HepG2 (cell line): ENCODE measurements around the gene PIEZO1. TPM values are rescaled to one million over a fixed set of nuclear protein-coding genes. Genes with fewer than 3 reads are reported as not detected.

ENCODE experiments used
- CCDC6 ChIP-seq: sonication (generic); formaldehyde crosslinking; IDR thresholded peaks from 2 replicates; pipeline ENCODE4 v1.8.1; 2022; ENCODE audit warnings: mild to moderate bottlenecking, missing genetic modification reagents, moderate library complexity
- FOXP1 ChIP-seq, 2 experiments: fragments of 450-650 bp in 1 of 2; IDR thresholded peaks; 2 replicates each; pipeline ENCODE4 v1.6.1; 2017 to 2018; ENCODE audit warnings: antibody characterized with exemption in 1 of 2
- JUN ChIP-seq: sonication (generic); formaldehyde crosslinking; IDR thresholded peaks from 2 replicates; pipeline ENCODE4 v1.4.0; 2020; ENCODE audit warnings: mild to moderate bottlenecking, missing genetic modification reagents
- TOPORS ChIP-seq: sonication (generic); formaldehyde crosslinking; IDR thresholded peaks from 2 replicates; pipeline ENCODE4 v1.8.0; 2023; ENCODE audit warnings: mild to moderate bottlenecking, missing genetic modification reagents
- ZBTB21 ChIP-seq: sonication (generic); formaldehyde crosslinking; IDR thresholded peaks from 2 replicates; pipeline ENCODE4 v1.4.0; 2020; ENCODE audit warnings: missing genetic modification reagents
- ZBTB42 ChIP-seq: sonication (generic); formaldehyde crosslinking; IDR thresholded peaks from 2 replicates; pipeline ENCODE4 v1.5.0; 2020; ENCODE audit warnings: mild to moderate bottlenecking, missing genetic modification reagents
- ZNF646 ChIP-seq: sonication (generic); formaldehyde crosslinking; IDR thresholded peaks from 2 replicates; pipeline ENCODE4 v1.9.0; 2021; ENCODE audit warnings: mild to moderate bottlenecking, missing genetic modification reagents
- polyA plus RNA-seq, 8 experiments: library from polyadenylated mRNA; depleted of rRNA in 3 of 8; stranded (reverse) in 7 of 8; unstranded in 1 of 8; fragments of >200 nt; fragmentation: Illumina TruSeq in 4 of 8; extraction: Trizol in 4 of 8; gene quantifications; 2 replicates each; pipeline versions ENCODE4 v1.2.1 to v1.2.3, GENCODE V29; 2011 to 2016; ENCODE audit warnings: low read depth in 4 of 8, missing spikeins in 1 of 8, mixed read lengths in 1 of 8; ENCODE audit not compliant: insufficient read depth in 1 of 8
- total RNA-seq, 5 experiments: library from RNA; depleted of rRNA; stranded (reverse); fragments of >200 nt; fragmentation: Illumina TruSeq; extraction: Trizol; gene quantifications; 2 replicates each; pipeline ENCODE4 v1.2.3, GENCODE V29; 2016; ENCODE audit warnings: low read depth in 1 of 5
- TF ChIP-seq, protein P1 (sequence below): IDR thresholded peaks from 2 replicates; pipeline ENCODE4 v1.6.1; 2016; ENCODE audit warnings: missing biosample characterization, missing genetic modification reagents, low read depth
- TF ChIP-seq, protein P2 (sequence below): sonication (generic); formaldehyde crosslinking; IDR thresholded peaks from 2 replicates; pipeline ENCODE4 v1.4.0; 2020; ENCODE audit warnings: missing genetic modification reagents
- TF ChIP-seq, protein P3 (sequence below): sonication (generic); formaldehyde crosslinking; IDR thresholded peaks from 2 replicates; pipeline ENCODE4 v1.4.0; 2020; ENCODE audit warnings: missing genetic modification reagents
- TF ChIP-seq, protein P4 (sequence below): sonication (generic); formaldehyde crosslinking; IDR thresholded peaks from 2 replicates; pipeline ENCODE4 v1.4.0; 2020; ENCODE audit warnings: mild to moderate bottlenecking, missing genetic modification reagents

PIEZO1 gene
- total and polyA plus RNA-seq, 2 of the 13 experiments (the other 11 are each of a cell fraction or from before 2014, with no cell fraction given) = 67.9 to 85.0 TPM

GRCh38 chr16:88746506-88746905 is 38.5 kb downstream of the PIEZO1 start (continued):
- no peak for TF ChIP-seq ZNF646 (CRISPR knock-in tag)
- TF ChIP-seq, protein P1, sequence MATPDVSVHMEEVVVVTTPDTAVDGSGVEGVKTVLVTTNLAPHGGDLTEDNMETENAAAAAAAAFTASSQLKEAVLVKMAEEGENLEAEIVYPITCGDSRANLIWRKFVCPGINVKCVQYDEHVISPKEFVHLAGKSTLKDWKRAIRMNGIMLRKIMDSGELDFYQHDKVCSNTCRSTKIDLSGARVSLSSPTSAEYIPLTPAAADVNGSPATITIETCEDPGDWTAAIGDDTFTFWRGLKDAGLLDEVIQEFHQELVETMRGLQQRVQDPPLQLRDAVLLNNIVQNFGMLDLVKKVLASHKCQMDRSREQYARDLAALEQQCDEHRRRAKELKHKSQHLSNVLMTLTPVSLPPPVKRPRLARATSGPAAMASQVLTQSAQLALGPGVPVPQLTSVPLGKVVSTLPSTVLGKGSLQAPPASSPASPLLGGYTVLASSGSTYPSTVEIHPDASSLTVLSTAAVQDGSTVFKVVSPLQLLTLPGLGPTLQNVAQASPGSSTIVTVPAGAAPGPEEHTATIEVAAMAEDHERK = no peak
- TF ChIP-seq CCDC6 = no peak
- TF ChIP-seq, protein P2, sequence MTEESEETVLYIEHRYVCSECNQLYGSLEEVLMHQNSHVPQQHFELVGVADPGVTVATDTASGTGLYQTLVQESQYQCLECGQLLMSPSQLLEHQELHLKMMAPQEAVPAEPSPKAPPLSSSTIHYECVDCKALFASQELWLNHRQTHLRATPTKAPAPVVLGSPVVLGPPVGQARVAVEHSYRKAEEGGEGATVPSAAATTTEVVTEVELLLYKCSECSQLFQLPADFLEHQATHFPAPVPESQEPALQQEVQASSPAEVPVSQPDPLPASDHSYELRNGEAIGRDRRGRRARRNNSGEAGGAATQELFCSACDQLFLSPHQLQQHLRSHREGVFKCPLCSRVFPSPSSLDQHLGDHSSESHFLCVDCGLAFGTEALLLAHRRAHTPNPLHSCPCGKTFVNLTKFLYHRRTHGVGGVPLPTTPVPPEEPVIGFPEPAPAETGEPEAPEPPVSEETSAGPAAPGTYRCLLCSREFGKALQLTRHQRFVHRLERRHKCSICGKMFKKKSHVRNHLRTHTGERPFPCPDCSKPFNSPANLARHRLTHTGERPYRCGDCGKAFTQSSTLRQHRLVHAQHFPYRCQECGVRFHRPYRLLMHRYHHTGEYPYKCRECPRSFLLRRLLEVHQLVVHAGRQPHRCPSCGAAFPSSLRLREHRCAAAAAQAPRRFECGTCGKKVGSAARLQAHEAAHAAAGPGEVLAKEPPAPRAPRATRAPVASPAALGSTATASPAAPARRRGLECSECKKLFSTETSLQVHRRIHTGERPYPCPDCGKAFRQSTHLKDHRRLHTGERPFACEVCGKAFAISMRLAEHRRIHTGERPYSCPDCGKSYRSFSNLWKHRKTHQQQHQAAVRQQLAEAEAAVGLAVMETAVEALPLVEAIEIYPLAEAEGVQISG (CRISPR knock-in tag) = no peak
- no peak for TF ChIP-seq TOPORS (CRISPR knock-in tag)
- TF ChIP-seq, protein P3, sequence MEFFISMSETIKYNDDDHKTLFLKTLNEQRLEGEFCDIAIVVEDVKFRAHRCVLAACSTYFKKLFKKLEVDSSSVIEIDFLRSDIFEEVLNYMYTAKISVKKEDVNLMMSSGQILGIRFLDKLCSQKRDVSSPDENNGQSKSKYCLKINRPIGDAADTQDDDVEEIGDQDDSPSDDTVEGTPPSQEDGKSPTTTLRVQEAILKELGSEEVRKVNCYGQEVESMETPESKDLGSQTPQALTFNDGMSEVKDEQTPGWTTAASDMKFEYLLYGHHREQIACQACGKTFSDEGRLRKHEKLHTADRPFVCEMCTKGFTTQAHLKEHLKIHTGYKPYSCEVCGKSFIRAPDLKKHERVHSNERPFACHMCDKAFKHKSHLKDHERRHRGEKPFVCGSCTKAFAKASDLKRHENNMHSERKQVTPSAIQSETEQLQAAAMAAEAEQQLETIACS = no peak
- no peak for TF ChIP-seq FOXP1 (IDR thresholded peaks at IDR 0.05)
- TF ChIP-seq FOXP1 (CRISPR knock-in tag; IDR thresholded peaks at IDR 0.05) = no peak
- TF ChIP-seq ZBTB21 (CRISPR knock-in tag) = no peak
- no peak for TF ChIP-seq ZBTB42
- TF ChIP-seq, protein P4, sequence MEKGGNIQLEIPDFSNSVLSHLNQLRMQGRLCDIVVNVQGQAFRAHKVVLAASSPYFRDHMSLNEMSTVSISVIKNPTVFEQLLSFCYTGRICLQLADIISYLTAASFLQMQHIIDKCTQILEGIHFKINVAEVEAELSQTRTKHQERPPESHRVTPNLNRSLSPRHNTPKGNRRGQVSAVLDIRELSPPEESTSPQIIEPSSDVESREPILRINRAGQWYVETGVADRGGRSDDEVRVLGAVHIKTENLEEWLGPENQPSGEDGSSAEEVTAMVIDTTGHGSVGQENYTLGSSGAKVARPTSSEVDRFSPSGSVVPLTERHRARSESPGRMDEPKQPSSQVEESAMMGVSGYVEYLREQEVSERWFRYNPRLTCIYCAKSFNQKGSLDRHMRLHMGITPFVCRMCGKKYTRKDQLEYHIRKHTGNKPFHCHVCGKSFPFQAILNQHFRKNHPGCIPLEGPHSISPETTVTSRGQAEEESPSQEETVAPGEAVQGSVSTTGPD = no peak
- TF ChIP-seq JUN = no peak
